Daoy (cell line): ENCODE measurements around the gene CHCHD3. TPM values are rescaled to one million over a fixed set of nuclear protein-coding genes. Genes with fewer than 3 reads are reported as not detected.

Experiments
- DNase-seq: peaks from one replicate; pipeline ENCODE4 v3.0.0-alpha.2; 2015; ENCODE audit warnings: low read depth
- total RNA-seq: library from RNA; depleted of rRNA; stranded (reverse); fragments of >200 nt; shearing (Covaris generic); gene quantifications from 2 replicates; pipeline ENCODE4 v1.2.3, GENCODE V29; 2014; rRNA removed

The CHCHD3 gene
- 280 and 341 TPM in 2 replicates for total RNA-seq

DNA sequence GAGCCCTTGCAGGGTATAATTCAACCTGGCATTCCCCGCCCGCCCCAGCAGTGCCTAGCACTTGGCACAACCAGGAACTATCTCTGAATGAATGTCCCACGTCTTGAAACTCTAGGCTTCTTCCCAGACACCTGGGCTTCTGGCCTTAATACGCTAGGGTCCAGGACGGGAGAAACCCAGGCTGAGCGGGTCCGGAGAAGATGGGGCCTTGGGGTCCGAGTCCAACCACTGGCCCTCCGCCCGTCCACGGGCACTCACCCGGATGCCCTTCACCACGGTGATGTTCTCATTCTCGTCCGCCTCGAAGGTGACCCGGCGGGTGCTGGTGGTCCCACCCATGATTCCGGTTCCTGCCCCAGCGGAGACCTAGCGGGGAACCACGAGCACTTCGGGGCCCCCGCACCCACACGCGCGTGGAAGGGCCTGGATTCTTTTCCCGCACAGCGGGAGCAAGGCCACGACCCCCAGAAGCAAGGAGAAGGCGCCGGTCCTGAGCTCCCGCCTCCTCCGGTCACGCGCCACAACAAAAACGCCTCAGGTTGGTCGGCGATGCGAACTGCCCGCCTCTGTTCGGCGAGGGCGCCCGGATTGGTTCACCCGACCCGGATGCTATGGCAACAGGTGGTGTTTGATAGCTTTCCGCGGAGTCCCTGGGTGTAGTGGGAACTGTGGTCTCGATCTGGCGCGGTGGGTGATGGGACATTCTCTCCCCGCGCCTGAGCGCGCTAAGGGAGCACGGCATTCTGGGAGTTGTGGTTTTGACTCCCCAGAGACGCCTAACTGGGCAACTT, at the start of gene CHCHD3:
CHCHD3 (minus strand) TSS at position 492 of the 791 bp plus-strand sequence; CDS start at position 339, 153 bp downstream.
- peak; percentile 100 for DNase-seq

DNA sequence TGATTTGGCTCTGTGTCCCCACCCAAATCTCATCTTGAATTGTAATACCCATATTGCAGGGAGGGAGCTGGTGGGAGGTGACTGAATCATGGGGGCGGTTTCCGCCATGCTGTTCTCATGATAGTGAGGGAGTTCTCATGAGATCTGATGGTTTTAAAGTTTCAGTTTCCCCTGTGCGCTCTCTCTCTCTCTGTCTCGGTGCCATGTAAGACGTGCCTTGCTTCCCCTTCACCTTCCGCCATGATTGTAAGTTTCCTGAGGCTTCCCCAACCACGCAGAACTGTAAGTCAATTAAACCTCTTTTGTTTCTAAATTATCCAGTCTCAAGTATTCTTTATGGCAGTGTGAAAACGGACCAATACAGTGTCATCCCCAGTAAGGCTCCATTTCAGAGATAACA, 48.3 kb upstream of the CHCHD3 start:
- DNase-seq: no peak

DNA sequence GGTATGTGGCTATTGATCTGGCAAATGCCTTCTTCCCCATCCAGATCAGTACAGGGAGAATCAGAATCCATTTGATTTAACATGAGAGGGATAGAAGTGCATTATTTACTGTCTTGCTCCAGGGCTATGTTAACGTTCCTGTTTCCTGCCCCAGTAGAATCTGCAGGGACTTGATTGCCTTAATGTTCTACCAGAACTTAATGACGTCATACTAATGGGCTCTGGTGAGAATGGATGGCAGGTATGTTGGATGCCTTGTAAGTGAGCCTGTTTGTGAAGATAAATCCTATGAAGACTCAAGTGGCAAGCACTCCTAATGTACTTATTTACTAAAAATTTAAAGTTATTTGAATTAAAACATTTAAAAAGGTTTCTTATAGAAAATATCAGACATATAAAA, 44.5 kb upstream of the CHCHD3 start:
- no peak for DNase-seq

DNA sequence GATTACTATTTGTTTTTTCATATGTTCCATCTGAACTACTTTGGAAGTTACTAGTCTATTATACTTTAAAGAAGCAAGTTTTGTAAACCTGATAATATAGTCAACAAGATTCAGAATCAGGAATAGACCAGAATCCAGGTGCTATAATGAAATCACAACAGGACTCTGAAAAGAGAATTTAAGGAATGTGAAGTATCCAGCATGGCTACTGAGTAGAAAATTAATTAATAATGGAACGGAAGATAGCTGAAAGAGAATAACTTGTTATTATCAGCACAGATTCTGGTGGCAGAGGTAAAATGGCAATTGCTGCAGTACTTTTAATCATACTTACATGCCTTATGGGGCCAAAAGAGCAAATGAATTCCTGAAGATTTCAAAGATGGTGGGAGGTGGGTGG, 43.1 kb upstream of the CHCHD3 start:
- no peak for DNase-seq

DNA sequence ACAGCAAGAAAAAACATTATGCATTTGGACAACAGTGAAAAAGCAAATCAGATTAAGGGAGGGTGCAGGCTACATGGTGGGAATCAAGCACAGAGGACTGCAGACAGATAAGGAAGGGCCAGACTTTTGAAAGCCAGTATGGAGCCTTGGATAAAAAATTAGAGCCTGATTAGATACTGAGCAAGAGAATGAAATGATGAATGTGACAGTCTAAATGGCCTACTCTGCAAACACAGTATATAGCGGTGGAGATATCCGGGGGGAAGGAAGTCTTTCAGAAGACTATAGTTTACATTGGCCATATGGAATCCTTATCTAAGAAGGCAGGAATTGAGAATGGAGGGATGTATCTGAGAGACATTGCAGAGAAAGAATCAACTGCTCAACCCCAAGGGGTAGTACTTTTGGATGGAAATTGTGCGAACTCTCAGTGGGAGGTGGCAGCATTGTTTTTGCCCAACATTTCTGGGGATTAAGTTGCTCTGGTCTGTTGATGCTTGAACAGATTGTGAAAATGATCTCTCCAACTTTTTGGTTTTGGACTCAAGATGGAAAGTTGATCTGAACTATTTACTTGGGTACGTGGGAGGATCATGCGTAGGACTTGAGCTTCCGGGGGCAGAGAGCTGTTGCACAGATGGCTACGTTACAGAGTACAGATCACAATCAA, 39.4 kb upstream of the CHCHD3 start:
- DNase-seq: no peak

DNA sequence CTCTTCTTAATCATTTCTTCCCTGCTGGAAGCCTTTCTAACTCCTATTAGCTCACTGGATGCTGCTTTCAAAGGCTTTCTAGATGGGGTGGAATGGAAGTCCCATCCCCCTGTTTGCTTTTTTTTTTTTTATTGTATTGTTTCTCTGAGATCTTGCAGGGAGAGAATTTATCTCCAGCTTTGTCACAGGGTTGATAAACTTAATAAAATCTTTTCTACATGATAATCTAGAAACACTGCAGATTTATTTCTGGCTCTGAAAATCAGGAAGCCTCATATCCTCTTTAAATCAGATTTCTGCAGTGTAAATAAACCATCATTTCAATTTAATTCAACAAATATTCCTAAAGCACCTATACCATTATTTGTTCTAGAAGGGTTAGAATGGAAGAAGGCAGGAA, 37.2 kb upstream of the CHCHD3 start:
- DNase-seq: no peak

DNA sequence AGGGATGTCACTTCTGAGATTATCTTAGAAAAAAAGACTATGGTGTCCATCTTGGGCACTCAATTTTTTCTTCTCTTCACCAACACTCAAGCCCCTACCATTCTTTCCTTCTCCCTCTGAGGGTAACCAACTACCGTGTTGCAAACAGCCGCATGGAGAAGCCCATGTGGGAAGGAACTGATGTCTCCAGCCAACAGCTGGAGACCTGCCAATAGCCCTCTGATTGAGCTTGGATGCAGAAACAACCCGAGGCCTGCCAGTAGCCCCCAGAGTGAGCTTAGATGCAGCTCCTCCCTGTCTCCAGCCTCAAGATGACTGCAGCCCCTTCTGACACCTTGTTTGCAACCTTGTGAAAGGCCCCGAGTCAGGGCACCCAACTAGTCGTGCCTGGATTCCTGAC, 36.4 kb upstream of the CHCHD3 start:
- DNase-seq: no peak

DNA sequence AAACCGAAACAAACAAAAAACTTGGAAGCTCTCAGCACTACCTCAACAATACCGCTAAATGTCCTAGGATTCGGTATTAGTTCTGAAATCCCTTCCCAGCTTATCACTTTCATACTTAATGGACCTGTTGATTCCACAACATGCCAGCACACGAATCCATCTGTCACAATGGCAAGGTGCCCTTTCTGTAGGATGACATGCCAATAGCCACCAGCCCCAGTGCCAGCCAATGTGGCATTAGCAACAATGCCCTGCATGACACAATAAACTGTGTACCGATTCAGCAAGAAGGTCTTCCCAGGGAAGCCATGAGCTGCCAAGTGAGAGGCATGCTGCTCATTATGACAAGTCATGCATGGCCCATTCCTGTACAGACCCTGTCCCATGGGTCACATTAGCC, 35.6 kb upstream of the CHCHD3 start:
- no peak for DNase-seq

DNA sequence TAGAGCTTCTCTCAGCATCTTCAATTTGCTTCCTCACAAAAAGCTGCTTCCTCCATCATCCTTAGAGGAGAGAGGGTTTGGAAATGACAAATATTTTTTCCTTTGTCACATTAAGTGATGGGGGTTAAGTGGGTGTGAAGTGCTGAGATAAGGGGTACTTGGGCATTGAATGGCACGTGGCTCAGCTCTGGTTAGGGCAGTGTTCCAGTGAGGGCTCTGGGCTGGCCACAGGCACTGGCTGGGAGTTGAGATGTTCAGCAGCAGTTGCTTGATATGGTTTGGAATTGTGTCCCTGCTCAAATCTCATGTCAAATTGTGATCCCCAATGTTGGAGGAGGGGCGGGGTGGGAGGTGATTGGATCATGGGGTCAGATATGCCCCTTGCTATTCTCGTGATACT, 33.7 kb upstream of the CHCHD3 start:
- DNase-seq: no peak

DNA sequence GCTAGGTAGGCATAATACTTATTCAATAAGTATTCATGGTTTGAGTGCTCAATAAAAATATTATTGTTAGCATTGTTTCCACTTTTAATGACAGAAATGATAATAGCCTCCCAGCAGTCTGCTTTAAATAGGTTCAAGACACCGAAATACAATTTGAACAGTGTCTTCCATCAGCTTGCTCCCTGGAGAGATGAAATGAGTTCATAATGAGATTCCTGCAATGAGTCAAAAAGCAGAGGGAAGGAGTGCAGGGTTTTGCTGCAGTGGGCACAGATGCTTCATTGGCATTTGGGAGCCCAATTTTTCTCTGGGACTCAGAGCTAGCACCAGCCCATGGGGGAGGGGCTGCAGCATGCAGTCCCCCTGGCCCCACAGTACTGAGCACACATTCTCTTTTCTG, 32.6 kb upstream of the CHCHD3 start:
- no peak for DNase-seq

DNA sequence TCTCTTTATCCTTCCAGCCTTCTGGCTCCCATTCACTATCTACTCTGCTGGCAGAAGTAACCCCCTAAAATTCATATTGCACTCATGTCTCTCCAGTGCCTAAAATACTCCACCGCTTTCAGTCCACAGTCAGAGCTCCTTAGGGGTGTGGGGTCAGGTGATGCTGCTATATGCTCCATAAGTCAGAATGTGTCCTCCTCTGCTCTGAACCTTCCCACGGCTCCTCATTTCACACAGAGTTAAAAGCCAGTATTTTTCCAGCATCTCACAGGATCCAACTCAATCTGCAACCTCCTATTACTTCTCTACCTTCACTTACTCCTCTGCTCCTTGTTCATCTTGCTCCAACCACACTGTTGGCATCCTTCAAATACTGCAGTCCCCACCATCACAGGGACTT, 31.1 kb upstream of the CHCHD3 start:
- DNase-seq: no peak

DNA sequence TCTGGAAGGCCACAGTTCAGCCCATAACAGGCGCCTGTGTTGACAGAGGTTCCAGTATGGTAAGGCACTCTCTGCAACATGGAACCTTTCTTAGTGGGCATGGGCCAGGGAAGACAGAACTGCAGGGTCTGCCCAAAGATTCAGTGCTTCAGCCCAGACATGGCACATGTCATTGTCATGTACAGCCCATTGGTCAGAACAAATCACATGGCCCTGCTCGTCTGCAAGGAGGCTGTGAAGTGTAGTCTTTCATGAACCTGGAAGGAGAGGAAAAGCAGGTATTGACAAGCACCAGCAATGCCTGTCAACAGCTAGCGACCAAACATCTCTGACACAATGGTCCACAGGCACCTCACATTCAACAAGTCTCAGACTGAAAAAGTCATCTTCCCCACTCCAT, 30.4 kb upstream of the CHCHD3 start:
- DNase-seq: no peak

DNA sequence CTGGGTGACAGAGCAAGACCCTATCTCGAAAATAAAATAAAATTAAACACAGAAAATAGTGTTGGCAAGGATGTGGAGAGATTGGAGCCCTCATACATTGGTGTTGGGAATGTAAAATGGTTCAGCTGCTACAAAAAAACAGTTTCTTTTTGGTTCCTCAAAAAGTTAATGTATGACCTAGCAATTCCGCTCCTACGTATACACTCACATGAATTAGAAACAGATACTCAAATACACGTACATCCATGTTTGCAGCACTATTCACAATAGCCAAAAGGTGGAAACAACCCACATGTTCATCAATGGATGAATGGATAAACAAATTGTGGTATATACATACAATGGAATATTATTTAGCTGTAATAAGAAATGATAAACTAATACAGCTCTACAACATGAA, 28.4 kb upstream of the CHCHD3 start:
- no peak for DNase-seq

DNA sequence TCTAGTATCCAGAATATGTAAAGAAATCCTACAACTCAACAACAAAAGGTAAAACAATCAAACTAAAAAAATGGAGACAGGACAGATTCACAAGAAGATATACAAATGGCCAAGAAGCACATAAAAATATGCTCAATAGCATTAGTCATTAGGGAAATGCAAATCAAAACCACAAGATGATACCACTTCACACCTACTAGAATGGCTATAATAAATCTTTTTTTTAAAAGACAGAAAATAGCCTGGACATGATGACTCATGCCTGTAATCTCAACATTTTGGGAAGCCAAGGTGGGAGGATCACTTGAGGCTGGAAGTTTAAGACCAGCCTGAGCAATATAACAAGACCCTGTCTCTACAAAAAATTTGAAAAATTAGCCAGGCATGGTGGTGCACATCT, 27.9 kb upstream of the CHCHD3 start:
- DNase-seq: no peak

DNA sequence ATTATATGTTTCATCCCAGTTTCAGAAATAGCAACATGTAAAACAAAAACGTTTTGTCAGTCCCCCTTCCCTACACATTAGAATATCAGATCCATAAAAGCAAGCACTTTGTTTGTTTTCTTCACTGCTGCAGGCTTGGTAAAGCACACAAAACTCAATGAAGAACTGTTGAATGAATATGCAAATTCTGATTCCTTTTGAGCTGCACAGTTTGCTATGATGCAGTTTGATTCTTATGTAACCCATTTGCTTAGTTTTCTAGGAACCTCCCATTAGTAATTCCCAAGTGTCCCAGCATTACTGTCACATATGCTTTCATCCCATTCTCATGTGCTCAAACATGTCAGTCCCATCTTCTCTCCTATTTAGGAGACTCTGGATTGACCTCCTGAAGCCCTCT, 26.1 kb upstream of the CHCHD3 start:
- DNase-seq: no peak

DNA sequence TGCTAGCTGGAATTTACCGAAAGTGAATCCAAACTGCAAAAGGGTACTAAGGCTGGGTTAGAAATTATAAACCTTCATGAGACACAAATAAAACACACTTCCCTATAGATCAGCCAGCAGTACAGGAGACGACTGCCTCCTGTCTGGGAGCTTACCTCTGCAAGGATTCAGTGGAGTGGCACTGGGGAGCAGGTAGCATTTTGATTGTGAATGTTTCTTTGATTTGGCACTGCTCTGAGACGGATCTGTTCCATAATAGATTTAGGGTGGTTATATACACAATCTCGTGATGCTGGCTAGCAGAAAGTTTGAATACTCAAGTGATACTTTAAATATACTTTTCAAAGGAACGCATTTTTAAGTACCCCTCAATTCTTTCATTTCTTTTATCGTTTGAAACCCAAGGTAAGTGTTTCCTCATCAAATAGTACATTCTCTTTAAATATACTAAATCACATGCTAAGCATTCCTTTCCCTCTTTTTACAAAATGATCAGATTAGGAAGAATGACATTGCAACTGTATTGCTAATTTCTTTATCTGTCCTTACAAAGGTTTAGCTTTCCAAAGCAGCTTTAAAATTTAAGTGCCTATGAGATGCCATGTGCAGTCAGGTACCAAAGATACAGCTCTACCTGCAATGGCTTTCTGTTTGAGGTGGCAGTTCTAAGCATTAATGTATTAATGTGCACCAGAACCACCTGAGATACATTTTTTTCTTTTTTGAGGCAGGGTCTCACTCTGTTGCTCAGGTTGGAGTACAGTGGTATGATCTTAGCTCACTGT, 20.6 kb upstream of the CHCHD3 start:
- DNase-seq: no peak

DNA sequence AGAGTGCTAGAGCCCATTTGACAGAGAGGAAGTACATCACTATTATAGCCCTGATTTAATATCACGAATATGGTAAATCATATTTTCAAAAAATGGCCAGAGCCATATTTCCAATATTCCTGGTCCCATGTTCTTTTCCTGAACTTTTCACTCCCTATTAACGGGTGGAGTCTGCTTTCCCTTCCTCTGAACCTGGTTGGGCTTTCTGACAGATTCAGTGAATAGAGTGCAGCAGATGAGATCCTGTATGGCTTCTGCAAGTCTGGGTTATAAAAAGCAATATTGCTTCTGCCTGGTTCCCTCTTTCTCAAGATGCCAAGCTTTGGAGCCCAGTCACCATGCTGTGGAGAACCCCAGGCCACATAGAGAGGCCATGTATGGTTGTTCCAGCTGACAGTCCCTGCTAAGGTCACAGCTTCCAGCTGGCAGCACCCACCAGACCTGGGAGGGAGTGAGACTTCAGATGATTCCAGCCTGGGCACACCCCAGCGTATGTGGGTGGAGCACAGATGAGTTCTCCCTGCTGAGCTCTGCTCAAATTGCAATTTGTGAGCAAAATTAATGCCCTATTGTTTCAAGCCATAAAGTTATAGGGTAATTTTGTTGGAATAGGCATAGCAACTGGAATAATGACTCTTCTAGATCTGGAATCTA, 17.9 kb upstream of the CHCHD3 start:
- DNase-seq: no peak

DNA sequence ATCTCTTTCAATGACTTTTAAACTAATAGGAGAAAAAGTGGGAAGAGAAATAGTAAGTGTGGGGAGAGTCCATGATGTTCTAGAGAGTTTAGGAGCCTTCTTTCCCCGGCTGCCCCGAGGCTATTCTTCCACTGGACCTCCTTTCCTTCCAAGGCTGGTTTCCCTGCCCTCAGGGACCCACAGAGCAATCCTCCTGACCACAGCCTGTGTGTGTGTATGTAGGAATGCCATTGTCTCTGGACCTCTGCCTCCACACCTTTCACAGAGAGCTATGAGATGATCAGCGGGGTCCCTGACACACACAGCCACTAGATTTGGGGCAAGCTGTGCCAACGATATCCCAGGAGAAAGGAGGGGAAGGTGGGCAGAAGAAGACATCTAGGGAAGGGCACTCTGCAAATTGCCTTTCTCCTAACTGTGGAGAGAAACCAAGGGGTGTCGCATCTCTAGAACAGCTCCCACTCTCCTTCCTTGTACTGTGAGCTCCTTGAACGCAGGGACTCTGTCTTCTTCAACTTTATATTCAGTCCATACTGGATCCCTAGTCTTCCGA, 13.3 kb upstream of the CHCHD3 start:
- DNase-seq: no peak

DNA sequence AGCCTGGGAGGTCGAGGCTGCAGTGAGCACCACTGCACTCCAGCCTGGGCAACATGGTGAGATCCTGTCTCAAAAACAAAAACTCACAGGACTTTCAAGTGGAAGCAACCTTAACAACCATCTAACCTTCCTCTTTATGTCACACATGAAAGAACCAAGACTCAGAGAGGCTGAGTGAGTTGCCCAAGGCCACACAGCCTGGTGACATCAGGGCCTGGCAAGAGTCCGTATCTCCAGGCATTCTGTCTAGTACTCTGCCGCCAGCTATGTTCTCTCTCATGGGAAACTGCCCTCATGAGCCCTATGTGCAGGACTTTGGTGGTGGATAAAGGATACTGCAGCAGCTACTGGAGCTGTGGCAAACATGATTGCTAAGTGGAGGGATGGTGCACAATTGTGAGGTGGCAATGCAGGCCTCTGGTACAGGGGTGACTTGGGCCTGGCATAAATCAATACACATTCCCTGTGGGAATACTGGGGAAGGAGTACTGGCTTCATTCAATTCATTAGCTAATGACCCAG, 10.1 kb upstream of the CHCHD3 start:
- no peak for DNase-seq

DNA sequence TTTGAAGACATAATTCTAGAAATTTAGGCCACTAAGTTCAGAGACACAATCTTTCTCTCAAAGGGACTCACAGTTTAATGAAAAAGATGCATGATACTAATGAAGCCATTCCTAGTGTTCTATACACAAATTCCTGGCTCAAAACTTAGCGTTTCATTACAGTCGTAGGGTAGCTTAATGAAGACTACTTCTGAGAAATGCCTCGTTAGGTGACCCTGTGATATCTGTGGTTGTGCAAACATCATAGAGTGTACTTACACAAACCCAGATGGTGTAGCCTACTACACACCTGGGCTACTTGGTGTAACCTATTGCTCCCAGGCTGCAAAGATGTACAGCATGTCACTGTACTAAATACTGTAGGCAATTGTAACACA, 488 bp upstream of the CHCHD3 start:
- DNase-seq: no peak

DNA sequence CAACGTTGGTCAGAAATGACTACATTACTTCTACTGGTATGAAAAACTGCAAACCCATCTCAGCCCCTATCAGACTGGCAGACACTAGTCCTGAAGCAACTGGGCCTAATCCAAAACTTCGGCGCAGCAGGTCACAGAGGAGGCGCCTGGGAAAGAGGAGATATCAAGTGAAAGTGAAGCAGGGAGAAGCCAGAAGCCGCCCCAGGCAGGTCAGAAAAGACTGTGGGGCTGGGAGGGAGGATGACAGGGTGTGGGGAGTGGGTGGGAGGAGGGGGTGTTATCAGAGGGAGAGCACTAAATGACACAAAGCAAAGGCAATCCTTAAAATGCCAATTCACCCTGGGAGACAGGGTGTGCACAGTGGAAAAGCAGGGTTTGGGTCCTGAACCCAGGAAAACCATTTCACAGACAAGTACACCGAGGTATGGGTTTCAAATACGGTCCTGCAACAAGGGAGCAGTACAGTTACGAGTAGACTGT, 731 bp downstream of the CHCHD3 start:
- DNase-seq: peak; percentile 36

DNA sequence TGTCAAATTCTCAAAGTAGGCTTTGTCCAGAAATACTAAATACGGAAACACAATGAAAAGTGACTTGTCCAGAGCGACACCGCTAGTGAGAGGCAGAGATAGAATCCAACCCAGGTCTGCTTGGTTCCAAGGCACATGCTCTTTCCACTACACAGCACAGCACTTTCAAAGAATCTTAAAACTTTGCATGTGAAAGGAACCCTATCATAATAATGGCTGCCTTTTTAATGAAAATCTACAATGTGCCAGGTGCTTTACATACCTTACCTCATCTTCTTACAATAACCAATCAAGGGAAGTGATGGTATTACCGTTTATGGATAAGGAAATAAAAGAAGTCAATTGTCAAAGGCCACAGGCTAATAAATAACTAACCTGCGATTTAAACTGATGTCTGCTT, 2.6 kb downstream of the CHCHD3 start:
- DNase-seq: no peak
